ENCODE measurements around the gene MYRIP.

The MYRIP gene

GRCh38 chr3:39910135-39910534 is 100.7 kb downstream of the MYRIP start:
- H3K4me3 ChIP-seq (ENCODE audit: low read depth, low read length) = no peak overlapping the region
- no peak for DNase-seq (ENCODE audit: low read depth)
- TF ChIP-seq MYC (IDR thresholded peaks at IDR 0.05; ENCODE audit: low read depth, low read length) = no peak
- no peak for TF ChIP-seq POLR2A (IDR thresholded peaks at IDR 0.05; ENCODE audit: extremely low read depth, insufficient read length)
- no peak for TF ChIP-seq CTCF (IDR thresholded peaks at IDR 0.05; ENCODE audit: low read depth, low read length)
- TF ChIP-seq MAX (IDR thresholded peaks at IDR 0.05; ENCODE audit: low read depth, low read length) = no peak

GRCh38 chr3:39910826-39911464 is 101.5 kb downstream of the MYRIP start:
- TF ChIP-seq MAX (IDR thresholded peaks at IDR 0.05; ENCODE audit: low read depth, low read length) (no peak), MYC (IDR thresholded peaks at IDR 0.05; ENCODE audit: low read depth, low read length) (no peak), CTCF (IDR thresholded peaks at IDR 0.05; ENCODE audit: low read depth, low read length) (no peak), POLR2A (IDR thresholded peaks at IDR 0.05; ENCODE audit: extremely low read depth, insufficient read length) (no peak)
- H3K4me3 ChIP-seq (ENCODE audit: low read depth, low read length) = no peak overlapping the region
- no peak for DNase-seq (ENCODE audit: low read depth)

GRCh38 chr3:39911465-39912309 is 102.3 kb downstream of the MYRIP start:
- H3K4me3 ChIP-seq (ENCODE audit: low read depth, low read length) = no peak overlapping the region
- no peak for TF ChIP-seq MAX (IDR thresholded peaks at IDR 0.05; ENCODE audit: low read depth, low read length)
- no peak for TF ChIP-seq CTCF (IDR thresholded peaks at IDR 0.05; ENCODE audit: low read depth, low read length)
- no peak for TF ChIP-seq POLR2A (IDR thresholded peaks at IDR 0.05; ENCODE audit: extremely low read depth, insufficient read length)
- TF ChIP-seq MYC (IDR thresholded peaks at IDR 0.05; ENCODE audit: low read depth, low read length) = no peak
- DNase-seq (ENCODE audit: low read depth) = no peak

- no peak for TF ChIP-seq MYC (IDR thresholded peaks at IDR 0.05; ENCODE audit: low read depth, low read length)
- TF ChIP-seq POLR2A (IDR thresholded peaks at IDR 0.05; ENCODE audit: extremely low read depth, insufficient read length) = no peak
- TF ChIP-seq MAX (IDR thresholded peaks at IDR 0.05; ENCODE audit: low read depth, low read length) = no peak
- no peak for TF ChIP-seq CTCF (IDR thresholded peaks at IDR 0.05; ENCODE audit: low read depth, low read length)
- DNase-seq (ENCODE audit: low read depth) = no peak
- H3K4me3 ChIP-seq (ENCODE audit: low read depth, low read length) = no peak overlapping the region
Observed at GRCh38 chr3:39915027-39915426, 105.6 kb downstream of the MYRIP start.

GRCh38 chr3:39917065-39917773 is 107.8 kb downstream of the MYRIP start:
- DNase-seq (ENCODE audit: low read depth) = no peak
- TF ChIP-seq CTCF (IDR thresholded peaks at IDR 0.05; ENCODE audit: low read depth, low read length) (no peak), POLR2A (IDR thresholded peaks at IDR 0.05; ENCODE audit: extremely low read depth, insufficient read length) (no peak), MAX (IDR thresholded peaks at IDR 0.05; ENCODE audit: low read depth, low read length) (no peak), MYC (IDR thresholded peaks at IDR 0.05; ENCODE audit: low read depth, low read length) (no peak)
- H3K4me3 ChIP-seq (ENCODE audit: low read depth, low read length) = no peak overlapping the region
